ENCODE measurements around the gene RABEP1.

RABEP1 gene

GRCh38 chr17:5380491-5381135 is 98.5 kb downstream of the RABEP1 start:
- TF ChIP-seq EZH2 (IDR thresholded peaks at IDR 0.05) (no peak), FOXP2 (optimal IDR thresholded peaks at IDR 0.05; ENCODE audit: control extremely low read depth, extremely low read length, insufficient read depth) (no peak), POLR2AphosphoS5 (IDR thresholded peaks at IDR 0.05; ENCODE audit: borderline replicate concordance, low read depth, low read length) (no peak)
- Histone ChIP-seq H3K9me3 (ENCODE audit: low read depth, low read length) (no peaks in the 10 kb centered on the region), H3K36me3 (ENCODE audit: insufficient read depth, low read length) (peaks cover 90% of the 10 kb centered on the region), H3K4me3 (no peak overlapping the region), H3K9ac (ENCODE audit: insufficient read length) (no peak overlapping the region), H3K27ac (peak overlapping the region; percentile 74)
- no peak for DNase-seq (ENCODE audit: low read depth, low spot score)

GRCh38 chr17:5381542-5381941 is 99.5 kb downstream of the RABEP1 start:
- no peaks in the 10 kb centered on the region for H3K9me3 ChIP-seq (ENCODE audit: low read depth, low read length)
- no peak overlapping the region for H3K4me3 ChIP-seq
- no peak overlapping the region for H3K9ac ChIP-seq (ENCODE audit: insufficient read length)
- DNase-seq (ENCODE audit: low read depth, low spot score), result no peak
- peaks cover 93% of the 10 kb centered on the region for H3K36me3 ChIP-seq (ENCODE audit: insufficient read depth, low read length)
- no peak overlapping the region for H3K27ac ChIP-seq
- TF ChIP-seq POLR2AphosphoS5 (IDR thresholded peaks at IDR 0.05; ENCODE audit: borderline replicate concordance, low read depth, low read length), result no peak
- no peak for TF ChIP-seq EZH2 (IDR thresholded peaks at IDR 0.05)
- no peak for TF ChIP-seq FOXP2 (optimal IDR thresholded peaks at IDR 0.05; ENCODE audit: control extremely low read depth, extremely low read length, insufficient read depth)

GRCh38 chr17:5391678-5392077 is 109.6 kb downstream of the RABEP1 start:
- TF ChIP-seq FOXP2 (optimal IDR thresholded peaks at IDR 0.05; ENCODE audit: control extremely low read depth, extremely low read length, insufficient read depth) (no peak), EZH2 (IDR thresholded peaks at IDR 0.05) (no peak), POLR2AphosphoS5 (IDR thresholded peaks at IDR 0.05; ENCODE audit: borderline replicate concordance, low read depth, low read length) (no peak)
- Histone ChIP-seq H3K36me3 (ENCODE audit: insufficient read depth, low read length) (peaks cover 77% of the 10 kb centered on the region), H3K4me3 (no peak overlapping the region), H3K27ac (no peak overlapping the region), H3K9ac (ENCODE audit: insufficient read length) (no peak overlapping the region), H3K9me3 (ENCODE audit: low read depth, low read length) (no peaks in the 10 kb centered on the region)
- no peak for DNase-seq (ENCODE audit: low read depth, low spot score)

- Histone ChIP-seq H3K4me3 (no peak overlapping the region), H3K36me3 (ENCODE audit: insufficient read depth, low read length) (peaks cover 78% of the 10 kb centered on the region), H3K27ac (no peak overlapping the region), H3K9me3 (ENCODE audit: low read depth, low read length) (no peaks in the 10 kb centered on the region), H3K9ac (ENCODE audit: insufficient read length) (no peak overlapping the region)
- no peak for DNase-seq (ENCODE audit: low read depth, low spot score)
- TF ChIP-seq FOXP2 (optimal IDR thresholded peaks at IDR 0.05; ENCODE audit: control extremely low read depth, extremely low read length, insufficient read depth) (no peak), EZH2 (IDR thresholded peaks at IDR 0.05) (no peak), POLR2AphosphoS5 (IDR thresholded peaks at IDR 0.05; ENCODE audit: borderline replicate concordance, low read depth, low read length) (no peak)
These were observed 114.5 kb downstream of the RABEP1 start for GRCh38 chr17:5396612-5397011.

DNA sequence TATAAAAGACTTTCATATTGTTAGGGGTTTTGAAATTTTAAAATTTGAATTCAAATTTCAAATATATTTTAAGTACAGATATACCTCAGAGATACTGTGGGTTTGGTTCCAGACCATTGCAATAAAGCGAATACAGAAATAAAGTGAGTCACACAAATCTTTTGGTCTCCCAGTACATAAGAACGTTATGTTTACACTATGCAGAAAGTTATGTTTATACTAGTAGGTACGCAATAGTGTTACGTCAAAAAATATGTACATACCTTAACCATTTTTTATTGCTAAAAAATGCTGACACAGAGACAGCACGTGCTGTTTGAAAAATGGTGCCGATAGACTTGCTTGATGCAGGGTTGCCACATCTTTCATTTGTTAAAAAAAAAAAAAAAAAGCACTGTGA is 117.7 kb downstream of the RABEP1 start:
- H3K4me3 ChIP-seq, result no peak overlapping the region
- H3K9ac ChIP-seq (ENCODE audit: insufficient read length), result no peak overlapping the region
- no peaks in the 10 kb centered on the region for H3K9me3 ChIP-seq (ENCODE audit: low read depth, low read length)
- TF ChIP-seq EZH2 (IDR thresholded peaks at IDR 0.05) (no peak), FOXP2 (optimal IDR thresholded peaks at IDR 0.05; ENCODE audit: control extremely low read depth, extremely low read length, insufficient read depth) (no peak), POLR2AphosphoS5 (IDR thresholded peaks at IDR 0.05; ENCODE audit: borderline replicate concordance, low read depth, low read length) (no peak)
- no peak for DNase-seq (ENCODE audit: low read depth, low spot score)
- H3K36me3 ChIP-seq (ENCODE audit: insufficient read depth, low read length), result peaks cover 85% of the 10 kb centered on the region
- no peak overlapping the region for H3K27ac ChIP-seq

GRCh38 chr17:5405400-5405799 is 123.3 kb downstream of the RABEP1 start:
- Histone ChIP-seq H3K4me3 (no peak overlapping the region), H3K9ac (ENCODE audit: insufficient read length) (no peak overlapping the region), H3K9me3 (ENCODE audit: low read depth, low read length) (no peaks in the 10 kb centered on the region), H3K36me3 (ENCODE audit: insufficient read depth, low read length) (peaks cover 90% of the 10 kb centered on the region), H3K27ac (no peak overlapping the region)
- TF ChIP-seq POLR2AphosphoS5 (IDR thresholded peaks at IDR 0.05; ENCODE audit: borderline replicate concordance, low read depth, low read length) (no peak), FOXP2 (optimal IDR thresholded peaks at IDR 0.05; ENCODE audit: control extremely low read depth, extremely low read length, insufficient read depth) (no peak), EZH2 (IDR thresholded peaks at IDR 0.05) (no peak)
- DNase-seq (ENCODE audit: low read depth, low spot score), result no peak

DNA sequence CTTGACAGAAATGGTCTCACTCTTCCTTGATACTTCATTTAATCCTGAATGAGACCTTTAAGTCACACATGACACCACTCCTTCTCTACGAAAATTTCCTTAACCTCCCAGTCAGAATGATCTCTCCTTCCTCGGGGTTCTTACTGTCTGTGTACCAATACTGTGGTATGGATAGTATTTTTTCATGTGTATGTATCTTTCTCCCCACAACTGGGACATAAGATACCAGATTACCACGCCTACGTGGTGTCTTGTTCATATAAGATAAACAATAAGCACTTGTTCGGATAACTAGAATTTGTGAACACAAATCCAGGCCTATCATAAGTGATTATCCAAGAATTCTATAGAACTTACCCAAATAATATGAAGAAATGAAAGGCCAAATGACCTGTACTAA is 126.1 kb downstream of the RABEP1 start:
- TF ChIP-seq POLR2AphosphoS5 (IDR thresholded peaks at IDR 0.05; ENCODE audit: borderline replicate concordance, low read depth, low read length), result no peak
- no peak for TF ChIP-seq EZH2 (IDR thresholded peaks at IDR 0.05)
- no peak for TF ChIP-seq FOXP2 (optimal IDR thresholded peaks at IDR 0.05; ENCODE audit: control extremely low read depth, extremely low read length, insufficient read depth)
- no peak overlapping the region for H3K27ac ChIP-seq
- no peak overlapping the region for H3K9ac ChIP-seq (ENCODE audit: insufficient read length)
- H3K4me3 ChIP-seq, result no peak overlapping the region
- peaks cover 91% of the 10 kb centered on the region for H3K36me3 ChIP-seq (ENCODE audit: insufficient read depth, low read length)
- DNase-seq (ENCODE audit: low read depth, low spot score), result no peak
- H3K9me3 ChIP-seq (ENCODE audit: low read depth, low read length), result no peaks in the 10 kb centered on the region

GRCh38 chr17:5410594-5411272 is 128.6 kb downstream of the RABEP1 start:
- no peak overlapping the region for H3K27ac ChIP-seq
- no peaks in the 10 kb centered on the region for H3K9me3 ChIP-seq (ENCODE audit: low read depth, low read length)
- no peak for TF ChIP-seq EZH2 (IDR thresholded peaks at IDR 0.05)
- TF ChIP-seq FOXP2 (optimal IDR thresholded peaks at IDR 0.05; ENCODE audit: control extremely low read depth, extremely low read length, insufficient read depth), result no peak
- no peak overlapping the region for H3K9ac ChIP-seq (ENCODE audit: insufficient read length)
- DNase-seq (ENCODE audit: low read depth, low spot score), result no peak
- peaks cover 91% of the 10 kb centered on the region for H3K36me3 ChIP-seq (ENCODE audit: insufficient read depth, low read length)
- H3K4me3 ChIP-seq, result no peak overlapping the region
